Left cardiac atrium (tissue), 4 donors: ENCODE measurements around the gene ACO2. TPM values are rescaled to one million over a fixed set of nuclear protein-coding genes. Genes with fewer than 3 reads are reported as not detected.
A peak's percentile ranks its signal among the peaks of the same experiment; 100 is the strongest.
"Not testable (repeated sequence)": the region's sequence is repeated elsewhere in the genome, so short reads cannot be mapped to it uniquely, and the experiment has no call there.

Experiments used
- ATAC-seq, 2 donors: fragments of 200-7000 bp; cut with Tn5 transposase; one replicate each; pipeline ENCODE4 v1.9.1; 2020; ENCODE audit warnings: mild to moderate bottlenecking in 2 of 2, moderate library complexity in 2 of 2
- DNase-seq: peaks from one replicate; pipeline ENCODE4 v3.0.0-alpha.2; 2020
- intact Hi-C, 2 donors: fragments of 100-400 bp; cut with DNase I; formaldehyde crosslinking; loops; one replicate each; pipeline versions ENCODE4 v1.14.1 to v1.15.1; 2022 to 2023
- long read RNA-seq: library from polyadenylated mRNA; unstranded; transcript quantifications from one replicate; pipeline ENCODE4 v2.0.0, GENCODE V29; 2021
- total RNA-seq, 2 donors: library from RNA; stranded (reverse); fragmentation: NEBNext Ultra II Directional; extraction: Animal tissue kit (Norgen Biotek cat#: 25700); gene quantifications; one replicate each; pipeline ENCODE4 v1.2.1, GENCODE V29; 2021
- donor health status: DM: no; HTN: yes; CAD: no.
- donor health status: DM: no; HTN: yes; CAD: no; lungs with severe emphysema.
- donor health status: DM: yes; HTN: yes; CAD: no.
- donor health status: Dilated cardiomyopathy.

The ACO2 gene
- total RNA-seq = 100 to 1,000 TPM; 415 to 523 TPM
- long read RNA-seq, transcript ACO2-201 (18 exons, 2,741 nt) = major isoform, 412 of 563 reads
- long read RNA-seq, partial matches to known transcripts = 130 of 563 reads
- long read RNA-seq, other reads (novel, unspliced or antisense) = 21 of 563 reads

DNA sequence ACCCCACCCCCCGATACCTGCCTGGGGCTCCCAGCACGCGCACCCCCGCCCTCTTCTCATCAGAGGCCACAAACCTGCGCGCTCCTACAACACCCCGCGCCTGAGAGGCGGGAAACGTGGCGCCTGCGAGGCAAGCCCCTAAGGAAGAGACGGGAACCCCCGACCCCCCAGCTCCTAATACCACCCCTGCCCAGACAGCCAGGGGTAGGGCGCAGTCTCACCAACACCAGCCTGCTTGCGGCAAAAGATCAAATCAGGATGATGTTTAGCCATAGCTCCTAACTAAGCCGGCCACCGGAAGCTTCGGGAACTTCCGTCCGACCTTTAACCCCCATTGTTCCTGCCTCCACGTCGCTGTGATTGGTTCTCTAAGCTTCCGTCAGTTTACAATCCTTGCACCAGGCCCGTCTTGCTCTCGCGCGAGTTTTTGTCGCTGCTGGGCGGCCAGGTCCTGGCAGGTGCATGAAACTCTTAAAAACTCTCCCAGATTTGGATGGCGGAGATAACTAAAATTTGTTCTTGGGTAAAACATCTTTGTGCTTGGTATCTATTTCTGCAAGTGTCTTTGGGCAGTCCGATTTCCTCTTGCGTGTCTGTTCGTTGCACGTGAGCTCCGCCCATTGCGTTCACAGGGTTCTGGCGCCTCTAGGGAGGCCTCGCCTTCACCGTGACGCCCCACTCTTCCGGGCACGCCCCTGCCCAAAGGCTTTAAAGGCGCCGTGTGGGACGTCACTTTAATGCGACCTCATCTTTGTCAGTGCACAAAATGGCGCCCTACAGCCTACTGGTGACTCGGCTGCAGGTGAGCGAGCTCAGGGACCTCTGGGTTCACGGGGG is at the start of gene ACO2, which contains the start of gene PHF5A:
ACO2 (plus strand) TSS at position 737 of the 837 bp plus-strand sequence; CDS start at position 767, 30 bp downstream.
PHF5A (minus strand) TSS at position 312 of the 837 bp plus-strand sequence; CDS start at position 273, 39 bp downstream.
- ATAC-seq (peak; percentile 98), DNase-seq (peak; percentile 98)
- intact Hi-C loops = no loop called here

DNA sequence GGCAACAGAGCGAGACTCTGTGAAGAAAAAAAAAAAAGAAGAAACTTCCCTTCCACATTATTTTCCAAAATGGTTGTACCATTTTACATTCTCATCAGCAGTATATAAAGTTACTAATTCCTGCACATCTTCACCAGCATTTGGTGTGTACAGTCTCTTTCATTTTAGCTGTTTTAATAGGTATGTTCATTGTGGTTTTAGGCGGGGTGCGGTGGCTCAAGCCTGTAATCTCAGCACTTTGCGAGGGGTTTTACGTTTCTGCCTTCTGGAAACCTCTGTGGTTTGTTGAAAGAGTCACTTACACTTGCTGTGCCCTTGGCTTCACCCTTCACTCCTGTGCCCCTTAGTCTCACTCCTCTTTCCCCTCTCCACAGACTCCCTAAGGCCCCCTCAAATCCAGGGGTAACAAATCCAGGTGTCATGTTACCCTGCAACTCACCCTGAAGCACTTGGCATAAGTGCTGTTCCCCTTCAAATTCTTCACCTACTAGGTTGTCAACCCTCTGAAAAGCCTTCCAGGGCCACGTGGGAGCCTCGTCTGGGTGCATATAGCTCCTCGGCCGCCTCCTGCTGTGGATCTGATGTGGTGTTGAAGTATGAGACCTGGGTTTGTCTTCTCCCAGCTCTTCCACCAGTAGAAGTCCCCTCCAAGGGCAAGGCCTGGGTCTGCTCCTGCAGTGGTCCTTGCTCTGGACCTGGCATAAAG is 43.1 kb upstream of the ACO2 start:
- intact Hi-C loops = no loop called here
- ATAC-seq = no peak
- no peak for DNase-seq

DNA sequence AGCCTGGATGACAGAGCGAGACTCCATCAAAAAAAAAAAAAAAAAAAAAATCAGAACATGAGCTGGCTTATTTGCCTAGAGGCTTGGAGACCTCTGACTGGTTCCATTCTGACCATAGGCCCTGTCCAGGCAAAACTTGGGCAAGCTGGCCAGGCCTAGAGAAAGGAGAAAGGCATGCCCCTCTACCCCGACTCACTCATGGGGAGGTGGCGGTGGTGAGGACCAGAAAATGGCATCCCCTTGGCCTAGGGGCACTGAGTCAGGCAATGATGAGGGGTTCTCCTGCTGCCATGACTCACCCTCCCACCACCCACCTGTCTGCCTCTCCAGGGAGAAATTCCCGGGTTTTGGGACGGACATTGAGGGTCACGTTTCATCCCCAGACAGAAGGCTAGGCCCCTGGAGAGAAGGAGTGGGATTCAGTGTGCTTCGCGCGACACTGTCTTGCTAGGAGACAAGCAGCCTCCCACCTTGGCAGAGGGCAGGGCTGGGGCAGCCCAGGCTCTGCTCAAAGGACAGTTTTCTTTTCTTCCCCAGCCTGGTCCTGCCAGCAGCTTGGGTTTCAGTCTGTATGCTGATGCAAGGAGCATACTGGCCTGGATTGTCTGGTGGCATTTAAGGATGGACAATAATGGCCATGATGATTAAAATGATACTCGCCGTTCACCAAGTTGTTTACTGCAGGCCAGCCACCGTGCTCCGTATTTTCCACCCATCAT is 39.5 kb upstream of the ACO2 start:
- ATAC-seq (no peak), DNase-seq (no peak)
- intact Hi-C loops = no loop called here

DNA sequence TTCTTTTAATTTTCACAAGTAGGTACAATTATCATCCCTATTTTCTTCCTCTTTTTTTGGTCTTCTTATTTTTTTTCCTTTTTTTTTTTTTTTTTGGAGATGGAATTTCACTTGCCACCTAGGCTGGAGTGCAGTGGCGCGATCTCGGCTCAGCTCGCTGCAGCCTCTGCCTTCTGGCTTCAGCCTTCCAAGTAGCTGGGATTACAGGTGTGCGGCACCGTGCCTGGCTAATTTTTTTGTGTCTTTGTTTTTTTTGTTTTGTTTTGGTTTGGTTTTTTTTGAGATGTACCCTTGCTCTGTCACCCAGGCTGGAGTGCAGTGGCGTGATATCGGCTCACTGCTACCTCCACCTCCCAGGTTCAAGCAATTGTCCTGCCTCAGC is 39.0 kb upstream of the ACO2 start:
- DNase-seq (no peak), ATAC-seq (no peak)
- intact Hi-C loops = no loop called here

DNA sequence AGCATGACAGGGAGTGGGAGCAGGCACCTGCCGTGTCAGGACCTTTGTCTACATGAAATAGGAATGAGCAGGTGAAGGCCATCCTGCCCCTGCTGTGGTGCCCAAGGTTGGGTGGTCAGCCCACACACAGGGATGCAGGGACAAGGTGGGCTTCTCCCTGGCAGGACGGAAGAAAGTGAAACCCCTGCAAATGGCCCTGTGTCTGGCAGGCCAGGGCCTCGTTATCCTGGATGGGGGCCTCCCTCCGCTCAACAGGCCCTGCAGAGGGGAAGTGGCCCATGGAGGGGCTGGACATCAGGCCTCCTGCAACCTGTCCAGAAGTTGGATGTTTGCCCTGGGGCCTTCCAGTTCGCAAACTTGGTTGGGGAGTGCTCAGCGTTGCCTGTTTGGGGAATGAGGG is 37.3 kb upstream of the ACO2 start:
- no peak for DNase-seq
- intact Hi-C loops = no loop called here
- peak in 1 of 2 donors; percentile 5 for ATAC-seq

DNA sequence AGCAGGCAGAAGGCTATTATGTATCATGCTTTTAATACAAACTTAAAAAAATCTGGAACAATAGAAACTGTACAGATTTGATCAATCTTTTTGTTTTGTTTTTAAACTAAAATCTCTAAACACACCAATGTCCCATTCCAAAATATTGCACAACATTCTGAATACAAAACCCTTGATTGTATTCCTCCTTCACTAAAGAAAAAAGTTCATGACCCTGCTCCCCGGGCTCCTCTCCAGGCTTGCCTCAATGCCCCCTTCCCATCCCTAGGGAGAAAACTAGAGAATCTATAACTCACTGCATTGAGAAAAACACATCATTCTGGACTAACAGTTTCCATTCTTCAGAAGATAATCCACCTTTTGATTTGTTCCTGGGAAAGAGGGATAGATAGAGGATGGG is 35.4 kb upstream of the ACO2 start:
- DNase-seq, intact Hi-C loops, ATAC-seq: not testable (repeated sequence)

DNA sequence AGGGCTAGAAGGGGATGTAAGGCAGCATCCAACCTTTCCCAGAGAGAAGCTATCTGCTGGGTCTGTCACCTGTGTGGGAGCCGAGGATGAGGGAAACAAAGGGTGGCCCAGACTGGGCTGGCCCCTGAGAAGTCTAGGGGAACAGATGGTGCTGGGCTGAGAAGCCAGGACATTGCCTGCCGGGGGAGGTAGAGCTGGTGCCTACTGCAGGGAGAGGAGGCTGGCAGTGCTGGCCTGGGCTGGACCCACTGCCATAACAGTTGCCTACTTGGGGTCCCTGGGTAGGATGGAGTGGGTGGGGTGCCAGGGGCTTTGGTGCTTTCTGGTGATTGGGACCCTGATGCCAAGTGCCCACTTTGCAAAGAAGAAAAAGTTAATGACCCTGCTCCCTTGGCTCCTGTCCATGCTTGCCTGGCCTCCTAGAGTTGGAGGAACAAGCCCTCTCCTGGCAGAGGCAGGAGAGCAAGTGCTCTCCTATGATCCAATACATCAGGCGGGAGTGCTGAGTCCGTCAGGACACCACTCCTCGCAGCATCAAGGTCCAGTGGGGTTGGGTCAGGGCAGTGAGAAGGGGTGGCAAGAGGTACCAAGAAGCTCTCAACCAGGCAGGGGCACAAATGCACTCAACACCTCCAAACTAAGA is 34.4 kb upstream of the ACO2 start:
- ATAC-seq, intact Hi-C loops: not testable (repeated sequence)

DNA sequence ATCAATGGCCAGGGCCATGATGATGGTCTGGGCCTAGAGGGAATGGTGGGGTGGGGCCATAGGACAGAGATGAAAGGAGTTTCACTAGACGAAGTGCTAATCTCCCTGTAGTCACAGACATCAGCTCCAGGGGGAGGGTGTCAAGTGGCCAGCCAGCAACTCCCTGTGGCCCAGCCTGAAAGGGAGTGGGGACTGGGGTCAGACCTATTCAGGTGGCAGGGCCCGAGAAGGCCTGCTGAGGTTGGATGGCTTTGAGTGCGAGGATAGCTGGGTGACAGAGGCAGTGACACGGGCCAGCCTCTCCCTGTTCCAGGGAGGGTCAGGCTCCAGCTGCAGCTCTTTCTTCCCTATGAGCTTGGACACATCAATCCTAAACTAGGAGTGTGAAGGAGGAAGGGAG is 33.4 kb upstream of the ACO2 start:
- ATAC-seq (no peak), DNase-seq (no peak)
- intact Hi-C loops = no loop called here

More for the DNA sequence above, 34.4 kb upstream of the ACO2 start:
- DNase-seq = not testable (repeated sequence)

DNA sequence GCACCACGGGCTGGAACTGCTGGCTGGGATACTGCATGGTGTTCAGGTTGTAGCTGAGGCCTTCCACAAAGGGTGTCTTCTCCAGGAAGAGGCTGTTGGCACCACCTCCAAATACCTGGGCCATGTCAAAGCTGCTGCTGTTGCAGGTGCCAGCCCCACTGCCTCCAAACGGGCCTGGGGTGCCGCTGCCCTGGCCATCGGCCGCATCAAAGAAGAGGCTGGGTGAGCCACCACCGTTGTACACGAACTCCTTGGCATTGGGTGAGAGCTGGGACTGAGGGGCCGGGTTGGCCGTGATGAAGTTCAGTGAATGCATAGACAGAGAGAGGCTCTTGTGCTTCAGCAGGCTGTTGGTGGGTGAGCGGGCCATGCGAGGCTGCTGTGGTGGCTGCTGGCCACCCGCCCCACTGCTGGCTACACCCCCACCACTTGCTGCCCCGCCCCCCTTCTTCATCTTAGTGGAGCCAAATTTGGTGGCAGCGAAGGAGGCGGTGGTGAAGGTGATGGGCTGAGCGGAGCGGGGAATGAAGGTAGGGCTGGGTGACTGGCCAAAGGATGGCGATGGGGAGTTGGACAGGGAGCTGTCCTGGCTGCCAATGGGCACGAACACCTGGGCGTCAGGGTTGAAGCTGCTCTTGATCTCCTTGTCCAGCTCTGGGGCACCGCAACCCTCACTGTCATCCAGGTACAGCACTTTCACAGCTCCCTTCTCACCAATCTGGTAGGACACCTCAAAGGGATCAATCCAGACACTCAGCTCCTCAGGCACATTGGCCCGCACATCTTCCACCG is 32.4 kb upstream of the ACO2 start:
- peak in 1 of 2 donors; percentile 1 for ATAC-seq
- intact Hi-C loops = no loop called here
- no peak for DNase-seq

DNA sequence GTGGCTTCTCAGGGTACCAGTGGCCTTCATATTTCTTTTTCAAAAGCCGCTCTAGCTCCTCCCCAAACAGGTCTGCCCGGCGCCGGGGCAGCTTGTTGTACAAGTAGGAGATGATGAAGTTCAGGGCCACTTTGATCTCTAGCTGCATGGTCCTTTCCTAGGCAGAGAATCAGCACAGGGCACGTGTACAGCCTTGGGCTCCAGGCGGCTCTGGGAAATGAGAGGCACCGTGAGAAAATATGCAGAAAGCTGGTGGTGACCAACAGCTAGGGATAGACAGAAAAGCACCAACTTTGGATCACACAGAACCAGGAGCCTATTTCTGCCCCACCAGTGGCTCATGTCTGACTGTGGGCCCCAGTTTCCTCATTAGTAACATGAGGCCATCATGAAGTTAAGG is 31.7 kb upstream of the ACO2 start:
- intact Hi-C loops = no loop called here
- DNase-seq (no peak), ATAC-seq (no peak)

DNA sequence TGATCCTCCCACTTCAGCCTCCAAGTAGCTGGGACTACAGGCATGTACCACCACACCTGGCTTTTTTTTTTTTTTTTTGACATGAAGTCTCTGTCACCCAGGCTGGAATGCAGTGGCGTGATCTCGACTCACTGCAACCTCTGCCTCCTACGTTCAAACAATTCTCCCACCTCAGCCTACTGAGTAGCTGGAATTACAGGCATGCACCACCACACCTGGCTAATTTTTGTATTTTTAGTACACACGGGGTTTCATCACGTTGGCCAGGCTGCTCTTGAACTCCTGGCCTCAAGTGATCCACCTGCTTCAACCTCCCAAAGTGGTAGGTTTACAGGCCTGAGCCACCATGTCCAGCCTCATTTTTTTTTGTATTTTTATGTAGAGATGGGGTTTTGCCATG is 28.4 kb upstream of the ACO2 start:
- DNase-seq, intact Hi-C loops, ATAC-seq: not testable (repeated sequence)

DNA sequence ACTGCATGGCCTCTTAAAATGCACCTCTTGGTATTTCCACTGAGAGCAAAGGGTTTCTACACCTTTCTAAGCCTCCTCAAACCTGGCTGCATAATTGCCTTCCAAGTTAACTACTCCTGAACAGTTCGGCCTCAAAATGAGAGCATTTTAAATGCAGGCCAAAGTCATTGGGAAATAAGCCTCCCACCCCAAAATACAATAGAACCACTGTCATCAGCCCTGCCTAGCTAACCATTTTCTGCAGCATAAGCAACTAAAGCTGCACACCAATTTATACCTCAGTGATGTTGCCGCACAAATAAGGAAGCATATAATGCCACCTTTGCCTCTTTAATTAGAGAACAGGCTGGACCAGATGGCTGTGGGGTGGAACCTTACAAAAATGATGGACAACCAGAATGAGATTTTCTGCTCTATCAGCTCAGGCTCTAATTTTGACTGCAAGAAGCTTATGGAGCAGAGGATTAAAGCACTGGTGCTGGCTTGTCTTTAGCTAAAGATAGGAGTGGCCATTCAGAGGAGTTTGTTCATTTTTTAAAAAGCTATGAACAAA is 26.6 kb upstream of the ACO2 start:
- ATAC-seq = no peak
- no peak for DNase-seq
- intact Hi-C loops = no loop called here

DNA sequence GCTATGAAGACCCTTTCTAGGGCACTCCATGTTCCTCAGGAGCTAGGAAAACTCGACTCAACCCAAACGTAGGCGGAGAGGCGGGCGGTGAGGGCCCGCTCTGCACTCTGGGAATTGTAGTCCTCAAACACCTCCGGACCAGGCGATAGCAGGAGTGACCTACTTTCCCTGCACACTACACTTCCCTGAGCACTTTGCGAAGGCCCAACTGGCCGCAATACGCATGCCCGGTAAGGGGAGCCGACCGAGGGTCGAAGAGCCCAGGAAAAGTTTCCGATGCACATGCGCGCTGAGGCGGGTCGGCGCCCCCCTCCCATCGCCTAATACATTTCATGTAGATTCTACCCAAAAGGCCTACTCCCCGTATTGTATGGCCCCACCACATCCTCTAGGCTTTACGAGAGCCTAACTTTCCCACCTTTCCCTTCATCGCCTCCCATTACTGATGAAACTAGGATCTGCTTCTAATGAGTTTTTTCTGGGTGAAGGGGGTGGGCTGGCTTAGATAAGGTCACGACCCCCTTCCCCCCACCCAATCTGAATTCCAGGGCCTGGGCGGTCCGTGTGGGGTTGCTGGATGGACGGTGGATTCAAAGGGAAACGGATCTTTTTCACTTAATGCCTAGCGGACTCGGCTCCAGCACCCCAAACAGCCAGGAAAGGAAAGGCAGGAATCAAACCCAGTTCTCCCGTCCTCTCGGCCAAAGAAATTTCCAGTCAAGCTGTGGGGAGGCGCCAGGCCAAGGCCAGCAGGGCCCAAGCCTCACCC is 24.4 kb upstream of the ACO2 start:
- peak; percentile 94 for DNase-seq
- peak; percentile 50 to 65 for ATAC-seq
- intact Hi-C loops = loop anchor here in 1 of 2 donors (2.0 kb wide), 1 partner anchor 26 kb away; no protein-coding TSS in a partner anchor

DNA sequence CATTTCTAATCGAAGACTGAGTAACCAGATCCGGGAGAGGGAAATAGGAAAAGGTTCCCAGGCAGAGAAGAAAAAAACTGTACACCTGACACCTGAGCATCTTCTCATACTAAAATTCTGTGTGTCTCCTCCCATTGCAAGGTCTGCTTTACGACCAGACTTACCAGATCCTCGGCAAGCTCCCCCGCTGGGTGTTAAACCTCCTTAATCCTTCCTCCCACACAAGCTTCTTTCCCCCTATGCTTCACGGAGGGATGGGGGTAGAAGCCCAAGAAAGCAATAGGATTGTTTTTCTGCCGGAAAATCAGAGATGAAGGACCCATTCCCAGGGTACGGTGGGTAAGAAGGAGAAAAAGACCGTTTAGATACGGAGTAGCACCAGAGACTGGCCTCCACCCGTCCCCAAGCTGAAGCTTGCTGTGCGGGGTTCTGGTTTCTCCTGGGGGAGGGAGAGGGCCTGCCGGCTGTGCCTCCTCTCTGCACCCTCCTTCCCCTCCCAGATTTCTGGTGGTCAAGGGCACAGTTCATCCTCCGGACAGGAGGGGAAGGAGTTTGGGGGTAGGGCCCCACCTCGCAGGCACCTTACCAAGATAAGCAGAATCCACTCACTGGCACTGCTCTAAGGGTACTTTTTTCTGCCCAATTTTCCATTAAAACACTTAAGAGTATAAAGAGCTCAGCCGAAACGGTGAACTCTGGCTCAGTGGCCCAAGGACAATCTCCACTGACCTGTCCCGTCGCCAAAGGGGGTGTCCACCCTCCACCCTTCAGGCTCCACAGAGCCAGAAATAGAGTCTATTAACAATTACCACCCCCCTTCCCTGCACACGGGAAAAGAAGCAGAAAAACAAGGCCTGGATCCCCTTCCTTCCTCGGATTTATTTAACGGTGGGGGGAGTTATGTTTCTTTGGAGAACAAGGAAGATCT is 23.5 kb upstream of the ACO2 start:
- peak; percentile 40 for DNase-seq
- ATAC-seq = no peak
- intact Hi-C loops = loop anchor here in 1 of 2 donors (2.0 kb wide), 2 partner anchors 27 to 41 kb away; no protein-coding TSS in a partner anchor

DNA sequence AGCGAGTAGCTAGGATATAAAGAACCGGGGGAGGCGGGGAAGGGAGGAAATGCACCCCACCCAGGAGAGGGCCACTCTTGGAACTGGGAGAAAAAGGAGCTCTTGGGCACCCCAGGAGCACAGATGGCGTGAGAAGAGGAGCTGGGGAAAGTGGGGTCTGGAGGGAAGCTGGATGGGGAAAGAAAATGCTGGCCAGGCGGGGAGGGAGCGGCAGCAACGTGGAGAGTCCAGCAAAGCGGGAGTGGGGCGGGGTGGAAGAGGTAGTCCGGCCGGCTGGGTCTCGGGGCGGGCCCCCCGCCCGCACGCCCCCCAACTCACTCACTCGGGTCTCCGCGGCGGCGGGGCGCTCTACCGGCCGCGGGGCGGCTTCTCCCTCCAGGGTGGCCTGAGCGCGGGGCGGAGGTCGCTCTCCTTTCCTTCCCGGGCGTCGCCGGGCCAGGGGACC is 22.8 kb upstream of the ACO2 start:
- DNase-seq (peak; percentile 50), ATAC-seq (peak in 1 of 2 donors; percentile 0)
- intact Hi-C loops = loop anchor here in 1 of 2 donors (2.0 kb wide), 1 partner anchor 41 kb away; no protein-coding TSS in a partner anchor
